ENCODE measurements around the gene RAB31.

RAB31 gene

DNA sequence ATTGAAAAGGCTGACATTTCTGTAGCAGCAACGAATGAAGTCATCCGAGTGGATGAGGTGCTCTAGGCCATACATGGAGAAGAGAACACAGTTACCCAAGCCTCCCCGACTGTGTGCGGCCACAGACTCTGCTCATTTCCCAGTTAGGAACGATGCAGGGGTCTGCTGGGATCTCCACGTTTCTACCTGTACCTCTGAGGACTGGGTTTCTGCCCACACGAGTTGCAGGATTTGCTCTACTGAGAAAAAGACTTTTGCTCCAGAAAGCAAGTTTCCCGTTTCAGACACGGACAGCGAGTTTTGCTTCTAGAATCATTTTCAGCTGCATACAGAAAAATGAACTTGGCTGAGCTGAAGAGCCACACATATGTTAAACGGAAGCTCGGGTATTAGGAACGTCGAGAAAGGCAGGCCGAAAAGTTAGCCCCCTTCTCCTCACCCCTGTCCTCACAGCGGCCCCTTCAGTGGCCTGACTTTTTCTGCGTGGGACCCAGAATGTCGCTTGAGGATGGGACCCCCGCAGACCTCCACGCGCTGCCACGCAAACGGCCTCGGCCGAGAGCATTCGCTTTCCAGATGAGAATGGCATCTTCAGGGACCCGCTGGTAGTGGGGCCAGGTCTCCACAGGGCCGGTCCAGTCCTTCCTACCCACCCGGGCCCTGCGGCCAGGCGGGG lies 582 bp upstream of the RAB31 start:
- no peak overlapping the region for H3K9ac ChIP-seq
- peak overlapping the region; percentile 39 for H3K4me3 ChIP-seq (ENCODE audit: low read depth, low read length)
- no peaks in the 10 kb centered on the region for H3K79me2 ChIP-seq
- peak overlapping the region; percentile 80 for H3K27ac ChIP-seq
- H3K9me3 ChIP-seq (ENCODE audit: control insufficient read depth, low read length) = no peaks in the 10 kb centered on the region
- no peaks in the 10 kb centered on the region for H3K36me3 ChIP-seq (ENCODE audit: control insufficient read depth, insufficient read depth, low read length)
- peak overlapping the region; percentile 94 for H2AFZ ChIP-seq
- H3K27me3 ChIP-seq (ENCODE audit: control insufficient read depth, insufficient read depth, low read length) = no peaks in the 10 kb centered on the region
- TF ChIP-seq, protein P1, sequence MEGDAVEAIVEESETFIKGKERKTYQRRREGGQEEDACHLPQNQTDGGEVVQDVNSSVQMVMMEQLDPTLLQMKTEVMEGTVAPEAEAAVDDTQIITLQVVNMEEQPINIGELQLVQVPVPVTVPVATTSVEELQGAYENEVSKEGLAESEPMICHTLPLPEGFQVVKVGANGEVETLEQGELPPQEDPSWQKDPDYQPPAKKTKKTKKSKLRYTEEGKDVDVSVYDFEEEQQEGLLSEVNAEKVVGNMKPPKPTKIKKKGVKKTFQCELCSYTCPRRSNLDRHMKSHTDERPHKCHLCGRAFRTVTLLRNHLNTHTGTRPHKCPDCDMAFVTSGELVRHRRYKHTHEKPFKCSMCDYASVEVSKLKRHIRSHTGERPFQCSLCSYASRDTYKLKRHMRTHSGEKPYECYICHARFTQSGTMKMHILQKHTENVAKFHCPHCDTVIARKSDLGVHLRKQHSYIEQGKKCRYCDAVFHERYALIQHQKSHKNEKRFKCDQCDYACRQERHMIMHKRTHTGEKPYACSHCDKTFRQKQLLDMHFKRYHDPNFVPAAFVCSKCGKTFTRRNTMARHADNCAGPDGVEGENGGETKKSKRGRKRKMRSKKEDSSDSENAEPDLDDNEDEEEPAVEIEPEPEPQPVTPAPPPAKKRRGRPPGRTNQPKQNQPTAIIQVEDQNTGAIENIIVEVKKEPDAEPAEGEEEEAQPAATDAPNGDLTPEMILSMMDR (IDR thresholded peaks at IDR 0.05) = no peak
- H3K4me1 ChIP-seq = no peaks in the 10 kb centered on the region
- H3K4me2 ChIP-seq (ENCODE audit: low read length) = peak overlapping the region; percentile 93

DNA sequence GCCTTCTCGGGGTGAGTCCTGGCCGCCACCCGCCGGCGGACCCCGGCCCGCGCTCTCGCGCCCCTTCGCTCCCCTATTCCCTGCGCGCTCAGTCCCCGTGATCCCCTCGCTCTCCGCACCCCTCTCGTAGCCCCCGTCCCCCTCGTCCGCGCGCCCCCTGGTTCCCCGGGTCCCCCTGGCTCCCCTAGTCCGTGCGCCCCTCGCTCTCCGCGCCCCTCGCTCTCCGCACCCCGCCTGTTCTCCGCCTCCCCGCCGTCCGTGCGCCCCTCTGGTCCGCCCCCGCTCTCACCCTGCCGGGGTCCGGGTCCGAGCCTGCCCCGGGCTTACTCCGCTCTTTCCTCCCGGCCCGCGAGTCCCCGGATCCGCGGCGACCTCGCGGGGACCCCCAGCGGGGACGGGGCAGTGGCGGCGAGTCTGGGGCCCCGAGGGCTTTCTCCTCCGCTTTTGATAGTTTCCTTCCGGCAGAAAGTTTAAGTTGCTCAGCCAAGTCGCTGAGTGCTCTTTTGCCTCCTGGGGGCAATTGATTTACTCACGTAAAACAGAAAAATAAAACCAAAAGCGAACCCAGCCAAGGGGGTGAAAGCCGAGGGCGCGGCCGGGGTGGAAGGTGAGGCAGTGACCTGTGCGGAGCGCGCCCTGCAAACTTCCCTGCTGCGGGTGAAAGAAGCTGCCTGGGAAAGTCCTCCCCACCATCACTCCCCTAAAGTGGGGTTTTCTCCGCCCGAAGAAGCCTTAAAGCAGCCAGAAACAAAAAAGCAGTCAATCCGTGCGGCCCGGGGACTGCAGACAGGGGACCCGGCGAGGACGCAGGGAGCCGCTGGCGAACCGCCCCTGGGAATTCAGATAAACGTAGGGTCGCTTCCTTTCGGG lies 568 bp downstream of the RAB31 start:
- Histone ChIP-seq H3K4me2 (ENCODE audit: low read length) (peak overlapping the region; percentile 93), H3K4me1 (no peaks in the 10 kb centered on the region), H3K9ac (no peak overlapping the region), H3K36me3 (ENCODE audit: control insufficient read depth, insufficient read depth, low read length) (no peaks in the 10 kb centered on the region), H3K4me3 (ENCODE audit: low read depth, low read length) (peak overlapping the region; percentile 52), H2AFZ (peak overlapping the region; percentile 93), H3K27ac (peak overlapping the region; percentile 17), H3K9me3 (ENCODE audit: control insufficient read depth, low read length) (no peaks in the 10 kb centered on the region), H3K27me3 (ENCODE audit: control insufficient read depth, insufficient read depth, low read length) (no peaks in the 10 kb centered on the region), H3K79me2 (no peaks in the 10 kb centered on the region)
- TF ChIP-seq, protein P1 (IDR thresholded peaks at IDR 0.05) = no peak

- Histone ChIP-seq H3K79me2 (no peaks in the 10 kb centered on the region), H2AFZ (peak overlapping the region; percentile 93), H3K36me3 (ENCODE audit: control insufficient read depth, insufficient read depth, low read length) (no peaks in the 10 kb centered on the region), H3K9me3 (ENCODE audit: control insufficient read depth, low read length) (no peaks in the 10 kb centered on the region), H3K4me3 (ENCODE audit: low read depth, low read length) (peak overlapping the region; percentile 52), H3K27me3 (ENCODE audit: control insufficient read depth, insufficient read depth, low read length) (no peaks in the 10 kb centered on the region), H3K4me1 (no peaks in the 10 kb centered on the region), H3K27ac (peak overlapping the region; percentile 17), H3K9ac (no peak overlapping the region), H3K4me2 (ENCODE audit: low read length) (peak overlapping the region; percentile 93)
- TF ChIP-seq, protein P1 (IDR thresholded peaks at IDR 0.05) = no peak
Observed at GRCh38 chr18:9709304-9709877, 1.3 kb downstream of the RAB31 start.

- Histone ChIP-seq H3K27ac (no peak overlapping the region), H3K9ac (no peak overlapping the region), H3K4me2 (ENCODE audit: low read length) (no peak overlapping the region), H3K79me2 (no peaks in the 10 kb centered on the region), H3K36me3 (ENCODE audit: control insufficient read depth, insufficient read depth, low read length) (no peaks in the 10 kb centered on the region), H3K4me3 (ENCODE audit: low read depth, low read length) (no peak overlapping the region), H2AFZ (no peak overlapping the region), H3K9me3 (ENCODE audit: control insufficient read depth, low read length) (no peaks in the 10 kb centered on the region), H3K27me3 (ENCODE audit: control insufficient read depth, insufficient read depth, low read length) (no peaks in the 10 kb centered on the region), H3K4me1 (no peaks in the 10 kb centered on the region)
- TF ChIP-seq, protein P1 (IDR thresholded peaks at IDR 0.05) = no peak
Observed at GRCh38 chr18:9710037-9710436, 1.9 kb downstream of the RAB31 start.
